Measurements from ENCODE around the gene KDR.

The KDR gene

GRCh38 chr4:55125087-55125721, at the start of gene KDR:
TSS of gene KDR (minus strand) at chr4:55125595. CDS start at chr4:55125293, 302 bp downstream.
- DNase-seq (ENCODE audit: low read depth in 2 of 2): no peak

- no peak for DNase-seq (ENCODE audit: low read depth in 2 of 2)
Measured at GRCh38 chr4:55173580-55173979, 48.2 kb upstream of the KDR start.

GRCh38 chr4:55172694-55173287, 47.4 kb upstream of the KDR start:
- no peak for DNase-seq (ENCODE audit: low read depth in 2 of 2)

GRCh38 chr4:55170462-55170861, 45.1 kb upstream of the KDR start:
- DNase-seq (ENCODE audit: low read depth in 2 of 2): no peak

GRCh38 chr4:55169352-55169961, 44.1 kb upstream of the KDR start:
- no peak for DNase-seq (ENCODE audit: low read depth in 2 of 2)

GRCh38 chr4:55162396-55162795, 37.0 kb upstream of the KDR start:
- no peak for DNase-seq (ENCODE audit: low read depth in 2 of 2)

GRCh38 chr4:55161739-55162138, 36.3 kb upstream of the KDR start:
- no peak for DNase-seq (ENCODE audit: low read depth in 2 of 2)

GRCh38 chr4:55159851-55160250, 34.5 kb upstream of the KDR start:
- no peak for DNase-seq (ENCODE audit: low read depth in 2 of 2)

- no peak for DNase-seq (ENCODE audit: low read depth in 2 of 2)
Measured at GRCh38 chr4:55158957-55159356, 33.6 kb upstream of the KDR start.

GRCh38 chr4:55157559-55158277, 32.3 kb upstream of the KDR start:
- DNase-seq (ENCODE audit: low read depth in 2 of 2): no peak

GRCh38 chr4:55154933-55155332, 29.5 kb upstream of the KDR start:
- DNase-seq (ENCODE audit: low read depth in 2 of 2): no peak

- no peak for DNase-seq (ENCODE audit: low read depth in 2 of 2)
Measured at GRCh38 chr4:55154290-55154880, 29.0 kb upstream of the KDR start.

- no peak for DNase-seq (ENCODE audit: low read depth in 2 of 2)
Measured at GRCh38 chr4:55143858-55144257, 18.5 kb upstream of the KDR start.

GRCh38 chr4:55138367-55138766, 13.0 kb upstream of the KDR start:
- no peak for DNase-seq (ENCODE audit: low read depth in 2 of 2)

- no peak for DNase-seq (ENCODE audit: low read depth in 2 of 2)
Measured at GRCh38 chr4:55136634-55137033, 11.2 kb upstream of the KDR start.

GRCh38 chr4:55133951-55134350, 8.6 kb upstream of the KDR start:
- no peak for DNase-seq (ENCODE audit: low read depth in 2 of 2)

GRCh38 chr4:55132775-55133174, 7.4 kb upstream of the KDR start:
- no peak for DNase-seq (ENCODE audit: low read depth in 2 of 2)

GRCh38 chr4:55127521-55127920, 2.1 kb upstream of the KDR start:
- no peak for DNase-seq (ENCODE audit: low read depth in 2 of 2)

- DNase-seq (ENCODE audit: low read depth in 2 of 2): no peak
Measured at GRCh38 chr4:55127053-55127452, 1.7 kb upstream of the KDR start.

- DNase-seq (ENCODE audit: low read depth in 2 of 2): no peak
Measured at GRCh38 chr4:55125763-55126541, 557 bp upstream of the KDR start.

GRCh38 chr4:55124322-55125076, 896 bp downstream of the KDR start:
- no peak for DNase-seq (ENCODE audit: low read depth in 2 of 2)

Data from stimulated activated CD8-positive, alpha-beta memory T cell treated with anti-CD3 and anti-CD28 coated beads, Interleukin-15, amount 100 ng/mL, for 4 hours (primary cell).